Neutrophil (primary cell): ENCODE data around the gene TEC.
A peak's percentile ranks its signal among the peaks of the same experiment; 100 is the strongest.

Experiments
- H3K27ac ChIP-seq: fragments of 200-600 bp; sonication (generic); 2 replicates; pipeline ENCODE4 v1.5.1; 2016; ENCODE audit warnings: mild to moderate bottlenecking, moderate library complexity
- H3K27me3 ChIP-seq: fragments of 200-600 bp; sonication (generic); 2 replicates; pipeline ENCODE4 v1.6.0; 2016; ENCODE audit warnings: mild to moderate bottlenecking
- H3K36me3 ChIP-seq: fragments of 200-600 bp; sonication (generic); 2 replicates; pipeline ENCODE4 v1.5.1; 2017
- H3K4me1 ChIP-seq, 2 experiments: fragments of 200-600 bp in 1 of 2; sonication (generic) in 1 of 2; 1 replicate in 1 of 2; 2 replicates in 1 of 2; pipeline versions ENCODE4 v1.5.1 to v1.6.1; 2013 to 2016; ENCODE audit warnings: low read depth in 1 of 2, low read length in 1 of 2, mild to moderate bottlenecking in 1 of 2, moderate library complexity in 1 of 2; ENCODE audit not compliant: control insufficient read depth in 1 of 2, insufficient read depth in 1 of 2
- H3K4me3 ChIP-seq, 2 experiments: fragments of 200-600 bp in 1 of 2; sonication (generic) in 1 of 2; 1 replicate in 1 of 2; 2 replicates in 1 of 2; pipeline ENCODE4 v1.5.1; 2013 to 2016; ENCODE audit warnings: low read depth in 1 of 2, low read length in 1 of 2, mild to moderate bottlenecking in 1 of 2, moderate library complexity in 1 of 2
- H3K9me3 ChIP-seq: fragments of 200-600 bp; sonication (generic); 2 replicates; pipeline ENCODE4 v1.5.1; 2016
- TF ChIP-seq, protein P1 (sequence below): fragments of 200-600 bp; sonication (generic); IDR thresholded peaks from 2 replicates; pipeline ENCODE4 v1.5.1; 2016; ENCODE audit warnings: antibody characterized with exemption

Gene TEC

GRCh38 chr4:48133669-48134068 is 136.0 kb downstream of the TEC start:
- H3K36me3 ChIP-seq, result peaks cover 46% of the 10 kb centered on the region
- TF ChIP-seq, protein P1, sequence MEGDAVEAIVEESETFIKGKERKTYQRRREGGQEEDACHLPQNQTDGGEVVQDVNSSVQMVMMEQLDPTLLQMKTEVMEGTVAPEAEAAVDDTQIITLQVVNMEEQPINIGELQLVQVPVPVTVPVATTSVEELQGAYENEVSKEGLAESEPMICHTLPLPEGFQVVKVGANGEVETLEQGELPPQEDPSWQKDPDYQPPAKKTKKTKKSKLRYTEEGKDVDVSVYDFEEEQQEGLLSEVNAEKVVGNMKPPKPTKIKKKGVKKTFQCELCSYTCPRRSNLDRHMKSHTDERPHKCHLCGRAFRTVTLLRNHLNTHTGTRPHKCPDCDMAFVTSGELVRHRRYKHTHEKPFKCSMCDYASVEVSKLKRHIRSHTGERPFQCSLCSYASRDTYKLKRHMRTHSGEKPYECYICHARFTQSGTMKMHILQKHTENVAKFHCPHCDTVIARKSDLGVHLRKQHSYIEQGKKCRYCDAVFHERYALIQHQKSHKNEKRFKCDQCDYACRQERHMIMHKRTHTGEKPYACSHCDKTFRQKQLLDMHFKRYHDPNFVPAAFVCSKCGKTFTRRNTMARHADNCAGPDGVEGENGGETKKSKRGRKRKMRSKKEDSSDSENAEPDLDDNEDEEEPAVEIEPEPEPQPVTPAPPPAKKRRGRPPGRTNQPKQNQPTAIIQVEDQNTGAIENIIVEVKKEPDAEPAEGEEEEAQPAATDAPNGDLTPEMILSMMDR, result no peak
- no peaks in the 10 kb centered on the region for H3K4me1 ChIP-seq
- no peaks in the 10 kb centered on the region for H3K9me3 ChIP-seq
- H3K27me3 ChIP-seq, result no peaks in the 10 kb centered on the region
- no peak overlapping the region for H3K4me3 ChIP-seq
- H3K27ac ChIP-seq, result no peak overlapping the region

- Histone ChIP-seq H3K27me3 (no peaks in the 10 kb centered on the region), H3K4me1 (peaks cover 8 to 9% of the 10 kb centered on the region in 2 experiments), H3K4me3 (no peak overlapping the region), H3K9me3 (no peaks in the 10 kb centered on the region), H3K36me3 (peaks cover 26% of the 10 kb centered on the region), H3K27ac (no peak overlapping the region)
- TF ChIP-seq, protein P1, result no peak
These were observed 137.9 kb downstream of the TEC start for GRCh38 chr4:48131736-48132135.

GRCh38 chr4:48130100-48130499 is 139.5 kb downstream of the TEC start:
- H3K9me3 ChIP-seq, result no peaks in the 10 kb centered on the region
- peaks cover 10% of the 10 kb centered on the region for H3K36me3 ChIP-seq
- peaks cover 8 to 9% of the 10 kb centered on the region in 2 experiments for H3K4me1 ChIP-seq
- no peak overlapping the region for H3K4me3 ChIP-seq
- no peak overlapping the region for H3K27ac ChIP-seq
- H3K27me3 ChIP-seq, result no peaks in the 10 kb centered on the region
- TF ChIP-seq, protein P1, result no peak

DNA sequence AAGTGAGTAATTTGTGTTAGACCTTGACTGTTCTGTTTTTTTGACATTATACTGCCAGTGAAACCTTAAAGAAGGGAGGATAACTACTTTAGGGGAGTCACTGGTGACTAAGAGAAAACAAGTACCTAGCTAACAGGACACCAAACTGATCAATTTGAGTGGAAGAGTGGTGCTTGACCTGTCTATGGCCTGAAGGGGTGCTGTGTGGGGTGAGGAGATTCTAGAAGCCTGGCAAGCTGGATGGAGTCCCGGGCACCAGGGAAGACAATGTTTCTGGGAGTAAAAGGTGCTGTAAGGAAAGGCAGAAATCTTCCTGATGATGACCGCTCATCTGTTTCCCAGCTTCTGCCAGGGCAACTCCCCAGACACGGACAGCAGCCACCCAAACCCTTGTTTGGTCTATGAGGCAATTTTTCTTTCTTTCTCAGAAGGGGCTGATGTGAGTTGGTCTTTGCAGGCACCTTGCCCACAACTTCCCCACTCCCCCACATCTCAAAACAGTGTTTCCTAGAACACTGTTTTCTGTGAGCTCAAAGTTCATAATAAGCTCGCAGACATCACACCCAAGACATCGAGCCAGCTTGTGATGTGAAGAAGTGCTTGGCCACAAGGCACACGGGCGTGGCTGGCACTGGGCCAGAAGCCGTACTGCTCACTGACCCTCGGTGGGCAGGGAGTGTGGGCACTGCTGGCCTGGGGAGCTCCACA is 140.2 kb downstream of the TEC start:
- Histone ChIP-seq H3K4me1 (peaks cover 8 to 9% of the 10 kb centered on the region in 2 experiments), H3K27me3 (no peaks in the 10 kb centered on the region), H3K4me3 (no peak overlapping the region), H3K36me3 (peaks cover 4% of the 10 kb centered on the region), H3K9me3 (no peaks in the 10 kb centered on the region), H3K27ac (no peak overlapping the region)
- TF ChIP-seq, protein P1, result no peak

DNA sequence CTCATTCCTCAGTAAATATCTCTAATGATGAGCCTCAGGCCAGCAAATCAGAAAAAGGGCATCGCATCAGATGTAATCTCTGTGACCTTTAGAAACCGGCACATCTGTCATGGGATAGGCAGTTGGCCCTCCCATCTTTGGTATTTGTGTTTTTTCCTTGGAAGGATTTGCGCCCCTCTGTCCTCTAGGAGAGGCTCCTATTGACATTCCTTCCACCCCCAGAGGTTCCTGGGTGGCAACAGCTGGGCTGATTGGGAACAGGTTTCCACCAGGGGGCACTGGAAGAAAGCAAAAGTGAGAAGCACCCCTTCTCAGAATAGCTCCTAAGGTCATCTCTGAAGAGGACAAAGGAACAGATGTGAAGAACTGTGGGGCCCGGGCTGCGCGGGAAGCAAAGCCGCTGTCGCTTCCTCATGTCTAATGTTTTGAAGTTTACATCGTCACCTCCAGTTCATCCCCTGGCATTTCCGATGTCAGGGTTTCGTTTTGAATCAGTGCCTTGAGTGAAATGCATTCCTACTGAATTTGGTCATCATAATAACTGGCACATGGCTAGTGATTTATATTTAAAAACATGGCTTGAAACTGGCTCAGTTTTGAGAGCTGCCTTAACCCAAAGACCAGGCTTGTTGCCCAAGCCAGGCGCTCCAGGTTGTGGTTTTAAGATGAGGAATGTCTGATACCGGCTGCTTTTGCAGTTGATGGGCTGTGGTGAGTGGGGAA is 141.8 kb downstream of the TEC start:
- H3K27me3 ChIP-seq, result no peaks in the 10 kb centered on the region
- H3K36me3 ChIP-seq, result no peaks in the 10 kb centered on the region
- TF ChIP-seq, protein P1, result peak; percentile 10
- H3K4me1 ChIP-seq, result peaks cover 8 to 9% of the 10 kb centered on the region in 2 experiments
- no peak overlapping the region for H3K4me3 ChIP-seq
- no peak overlapping the region for H3K27ac ChIP-seq
- H3K9me3 ChIP-seq, result no peaks in the 10 kb centered on the region
